Measurements from ENCODE around the gene DNAH14. TPM values are rescaled to one million over a fixed set of nuclear protein-coding genes. Genes with fewer than 3 reads are reported as not detected.

DNAH14 gene
- total RNA-seq, 1 experiment from 2014 or later, result 39.7 TPM

- H2BK20ac ChIP-seq (ENCODE audit: low read depth, low read length, poor library complexity, severe bottlenecking), result no peak overlapping the region
- peaks cover 9% of the 10 kb centered on the region in 2 experiments for H3K9me3 Mint-ChIP-seq
- peaks cover 1 to 5% of the 10 kb centered on the region in 2 experiments; a peak in 3 of 4 replicates for H3K4me1 Mint-ChIP-seq
- WGBS (ENCODE audit: extremely low coverage, insufficient read length, low lambda C conversion rate), result no CpG with 5 or more reads among the region's 6 CpGs
- no peak overlapping the region for H3K23ac ChIP-seq (ENCODE audit: insufficient read length, low read depth, low read length)
- H2BK12ac ChIP-seq (ENCODE audit: insufficient read length, low read depth, low read length), result no peak overlapping the region
- no peak for DNase-seq
- no peak overlapping the region for H3K9ac ChIP-seq (ENCODE audit: extremely low read depth, insufficient read length, low read length)
- H4K91ac ChIP-seq (ENCODE audit: insufficient read length, low read depth, low read length), result no peak overlapping the region
- H3K36me3 Mint-ChIP-seq (ENCODE audit: insufficient read depth in 1 of 3, low read depth in 3 of 3), result peaks cover 0 to 4% (median under 1%) of the 10 kb centered on the region in 3 experiments; a peak in 3 of 7 replicates
- no peaks in the 10 kb centered on the region for H4K20me1 ChIP-seq (ENCODE audit: control insufficient read depth, insufficient read depth, insufficient read length)
- no peaks in the 10 kb centered on the region for H3K9me3 ChIP-seq (ENCODE audit: control insufficient read depth, low read depth, low read length)
- peaks cover 11% of the 10 kb centered on the region for H3K27me3 Mint-ChIP-seq (ENCODE audit: low read depth)
- H2AFZ ChIP-seq (ENCODE audit: low read length), result no peak overlapping the region
- H2AK5ac ChIP-seq (ENCODE audit: insufficient read length, low read length), result no peak overlapping the region
- H3T11ph ChIP-seq (ENCODE audit: low read length), result no peak overlapping the region
- H3K79me1 ChIP-seq (ENCODE audit: insufficient read depth, low read depth, low read length, poor library complexity, severe bottlenecking), result no peaks in the 10 kb centered on the region
- TF ChIP-seq CTCF (conservative IDR thresholded peaks at IDR 0.05), result no peak
- no peak overlapping the region for H2BK5ac ChIP-seq (ENCODE audit: insufficient read length, low read length)
- H3K4me2 ChIP-seq (ENCODE audit: insufficient read depth, insufficient read length, low read length), result no peak overlapping the region
- no peak overlapping the region for H4K8ac ChIP-seq (replicated peaks; ENCODE audit: insufficient read length, low read depth, low read length)
- no peak overlapping the region for H3K18ac ChIP-seq (ENCODE audit: insufficient read length, low read depth, low read length)
- H3K56ac ChIP-seq (ENCODE audit: insufficient read length, low read depth, low read length), result no peak overlapping the region
- no peaks in the 10 kb centered on the region for H3K27me3 ChIP-seq (ENCODE audit: insufficient read depth, low read length)
- H2BK120ac ChIP-seq (ENCODE audit: low read depth, low read length, poor library complexity, severe bottlenecking), result no peak overlapping the region
- no peaks in the 10 kb centered on the region for H3K79me2 ChIP-seq (ENCODE audit: insufficient read depth, low read length)
- no peak overlapping the region for H3K27ac Mint-ChIP-seq
- no peaks in the 10 kb centered on the region for H3K4me1 ChIP-seq (ENCODE audit: insufficient read depth, low read length)
- no peak overlapping the region for H4K5ac ChIP-seq (ENCODE audit: insufficient read length, low read depth, low read length)
- H2BK15ac ChIP-seq (ENCODE audit: low read depth, low read length), result no peak overlapping the region
- no peak overlapping the region for H3K14ac ChIP-seq (ENCODE audit: insufficient read depth, low read length)
- H3K4me3 Mint-ChIP-seq, result no peak overlapping the region
- no peaks in the 10 kb centered on the region for H3K23me2 ChIP-seq (ENCODE audit: insufficient read length, low read depth, low read length, poor library complexity, severe bottlenecking)
- H3K4ac ChIP-seq (ENCODE audit: low read depth, low read length), result no peak overlapping the region
- H3K27ac ChIP-seq (ENCODE audit: insufficient read length, low read depth, low read length), result no peak overlapping the region
Measured at GRCh38 chr1:225435957-225436392, 506.5 kb downstream of the DNAH14 start.
